ENCODE measurements around the gene NSG1.

Gene NSG1

GRCh38 chr4:4377191-4377590, 9.7 kb upstream of the NSG1 start:
- peaks cover 21% of the 10 kb centered on the region for H3K27me3 ChIP-seq (ENCODE audit: insufficient read depth, low read depth, severe bottlenecking)
- no peak for DNase-seq
- H3K27ac ChIP-seq = no peak overlapping the region
- peaks cover 8% of the 10 kb centered on the region for H3K9me3 ChIP-seq (ENCODE audit: severe bottlenecking)
- TF ChIP-seq, protein P1, sequence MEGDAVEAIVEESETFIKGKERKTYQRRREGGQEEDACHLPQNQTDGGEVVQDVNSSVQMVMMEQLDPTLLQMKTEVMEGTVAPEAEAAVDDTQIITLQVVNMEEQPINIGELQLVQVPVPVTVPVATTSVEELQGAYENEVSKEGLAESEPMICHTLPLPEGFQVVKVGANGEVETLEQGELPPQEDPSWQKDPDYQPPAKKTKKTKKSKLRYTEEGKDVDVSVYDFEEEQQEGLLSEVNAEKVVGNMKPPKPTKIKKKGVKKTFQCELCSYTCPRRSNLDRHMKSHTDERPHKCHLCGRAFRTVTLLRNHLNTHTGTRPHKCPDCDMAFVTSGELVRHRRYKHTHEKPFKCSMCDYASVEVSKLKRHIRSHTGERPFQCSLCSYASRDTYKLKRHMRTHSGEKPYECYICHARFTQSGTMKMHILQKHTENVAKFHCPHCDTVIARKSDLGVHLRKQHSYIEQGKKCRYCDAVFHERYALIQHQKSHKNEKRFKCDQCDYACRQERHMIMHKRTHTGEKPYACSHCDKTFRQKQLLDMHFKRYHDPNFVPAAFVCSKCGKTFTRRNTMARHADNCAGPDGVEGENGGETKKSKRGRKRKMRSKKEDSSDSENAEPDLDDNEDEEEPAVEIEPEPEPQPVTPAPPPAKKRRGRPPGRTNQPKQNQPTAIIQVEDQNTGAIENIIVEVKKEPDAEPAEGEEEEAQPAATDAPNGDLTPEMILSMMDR (IDR thresholded peaks at IDR 0.05; ENCODE audit: low read depth, low read length) = no peak
- no peak overlapping the region for H3K4me3 ChIP-seq (ENCODE audit: low read depth, low read length)
- no peaks in the 10 kb centered on the region for H3K36me3 ChIP-seq

DNA sequence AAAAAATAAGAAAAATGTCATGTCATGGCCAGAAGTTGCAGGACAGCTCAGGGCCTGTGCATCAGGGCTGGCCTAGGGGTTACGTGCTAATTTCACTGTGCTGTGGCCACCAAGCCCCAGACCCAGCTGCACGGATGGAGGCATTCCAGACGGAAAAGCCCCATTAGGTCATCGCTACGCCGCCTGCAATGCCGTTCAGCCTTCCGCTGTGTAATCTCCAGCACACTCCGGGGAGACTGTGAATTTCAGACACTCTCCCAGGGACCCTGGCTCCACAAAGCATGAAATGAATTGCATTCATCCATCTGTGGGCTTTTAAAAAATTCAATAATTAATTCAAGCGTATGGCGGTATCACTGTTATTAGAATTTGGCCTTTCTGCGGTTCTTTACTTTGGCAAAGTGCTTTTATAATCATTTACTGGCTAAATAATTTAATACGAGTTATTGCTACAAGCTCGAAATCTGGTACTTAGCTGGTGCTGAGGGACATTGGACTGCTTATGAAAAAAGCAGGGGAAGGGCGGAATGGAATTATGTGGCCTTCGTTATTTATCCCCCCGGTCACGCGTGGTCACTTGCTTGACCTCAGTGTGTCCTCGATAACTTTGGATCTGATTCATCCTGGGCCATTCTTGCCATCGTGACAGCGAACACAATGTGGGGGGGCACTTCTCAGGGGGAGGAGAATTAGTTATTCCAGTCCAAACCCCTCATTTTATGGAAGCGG, 9.0 kb upstream of the NSG1 start:
- H3K27ac ChIP-seq = no peak overlapping the region
- H3K4me3 ChIP-seq (ENCODE audit: low read depth, low read length) = no peak overlapping the region
- peaks cover 28% of the 10 kb centered on the region for H3K27me3 ChIP-seq (ENCODE audit: insufficient read depth, low read depth, severe bottlenecking)
- no peak for DNase-seq
- TF ChIP-seq, protein P1 (IDR thresholded peaks at IDR 0.05; ENCODE audit: low read depth, low read length) = no peak
- peaks cover 8% of the 10 kb centered on the region for H3K9me3 ChIP-seq (ENCODE audit: severe bottlenecking)
- no peaks in the 10 kb centered on the region for H3K36me3 ChIP-seq

- no peak for DNase-seq
- H3K9me3 ChIP-seq (ENCODE audit: severe bottlenecking) = peaks cover 4% of the 10 kb centered on the region
- no peaks in the 10 kb centered on the region for H3K36me3 ChIP-seq
- no peak overlapping the region for H3K4me3 ChIP-seq (ENCODE audit: low read depth, low read length)
- TF ChIP-seq, protein P1 (IDR thresholded peaks at IDR 0.05; ENCODE audit: low read depth, low read length) = no peak
- no peak overlapping the region for H3K27ac ChIP-seq
- H3K27me3 ChIP-seq (ENCODE audit: insufficient read depth, low read depth, severe bottlenecking) = peaks cover 41% of the 10 kb centered on the region
Observed at GRCh38 chr4:4379540-4380087, 7.3 kb upstream of the NSG1 start.

DNA sequence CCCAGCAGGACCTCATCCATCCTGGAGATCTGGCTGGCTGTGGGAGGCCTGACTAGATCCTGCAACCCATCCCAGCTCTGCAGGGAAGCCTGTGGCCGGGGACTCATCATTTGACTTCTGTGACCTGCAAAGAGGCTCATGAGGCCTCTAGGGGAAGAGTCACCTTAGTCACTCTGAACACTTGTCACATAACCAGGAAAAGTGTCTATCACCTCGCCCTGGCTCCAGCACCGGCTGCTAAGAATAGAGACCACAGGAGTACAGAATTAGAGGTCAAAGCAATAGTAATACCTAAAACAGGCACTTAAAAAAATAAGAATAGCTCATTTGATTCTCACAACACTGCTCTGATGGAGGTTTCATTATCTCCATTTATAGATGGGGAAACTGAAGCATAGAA, 3.8 kb upstream of the NSG1 start:
- no peaks in the 10 kb centered on the region for H3K36me3 ChIP-seq
- no peak overlapping the region for H3K4me3 ChIP-seq (ENCODE audit: low read depth, low read length)
- no peaks in the 10 kb centered on the region for H3K9me3 ChIP-seq (ENCODE audit: severe bottlenecking)
- H3K27me3 ChIP-seq (ENCODE audit: insufficient read depth, low read depth, severe bottlenecking) = peaks cover 69% of the 10 kb centered on the region
- TF ChIP-seq, protein P1 (IDR thresholded peaks at IDR 0.05; ENCODE audit: low read depth, low read length) = no peak
- DNase-seq = no peak
- H3K27ac ChIP-seq = no peak overlapping the region

GRCh38 chr4:4384837-4385236, 2.1 kb upstream of the NSG1 start:
- Histone ChIP-seq H3K27me3 (ENCODE audit: insufficient read depth, low read depth, severe bottlenecking) (peaks cover 83% of the 10 kb centered on the region), H3K27ac (no peak overlapping the region), H3K4me3 (ENCODE audit: low read depth, low read length) (no peak overlapping the region), H3K9me3 (ENCODE audit: severe bottlenecking) (no peaks in the 10 kb centered on the region), H3K36me3 (no peaks in the 10 kb centered on the region)
- TF ChIP-seq, protein P1 (IDR thresholded peaks at IDR 0.05; ENCODE audit: low read depth, low read length) = peak; percentile 94
- peak; percentile 78 for DNase-seq

All from WERI-Rb-1 (cell line).